ENCODE data around the gene CYP4A22. TPM values are rescaled to one million over a fixed set of nuclear protein-coding genes. Genes with fewer than 3 reads are reported as not detected.

The CYP4A22 gene
- total and polyA plus RNA-seq, 9 of the 15 experiments (the other 6 are each of a cell fraction or from before 2014, with no cell fraction given) = 0.07 TPM; not detected in 8

DNA sequence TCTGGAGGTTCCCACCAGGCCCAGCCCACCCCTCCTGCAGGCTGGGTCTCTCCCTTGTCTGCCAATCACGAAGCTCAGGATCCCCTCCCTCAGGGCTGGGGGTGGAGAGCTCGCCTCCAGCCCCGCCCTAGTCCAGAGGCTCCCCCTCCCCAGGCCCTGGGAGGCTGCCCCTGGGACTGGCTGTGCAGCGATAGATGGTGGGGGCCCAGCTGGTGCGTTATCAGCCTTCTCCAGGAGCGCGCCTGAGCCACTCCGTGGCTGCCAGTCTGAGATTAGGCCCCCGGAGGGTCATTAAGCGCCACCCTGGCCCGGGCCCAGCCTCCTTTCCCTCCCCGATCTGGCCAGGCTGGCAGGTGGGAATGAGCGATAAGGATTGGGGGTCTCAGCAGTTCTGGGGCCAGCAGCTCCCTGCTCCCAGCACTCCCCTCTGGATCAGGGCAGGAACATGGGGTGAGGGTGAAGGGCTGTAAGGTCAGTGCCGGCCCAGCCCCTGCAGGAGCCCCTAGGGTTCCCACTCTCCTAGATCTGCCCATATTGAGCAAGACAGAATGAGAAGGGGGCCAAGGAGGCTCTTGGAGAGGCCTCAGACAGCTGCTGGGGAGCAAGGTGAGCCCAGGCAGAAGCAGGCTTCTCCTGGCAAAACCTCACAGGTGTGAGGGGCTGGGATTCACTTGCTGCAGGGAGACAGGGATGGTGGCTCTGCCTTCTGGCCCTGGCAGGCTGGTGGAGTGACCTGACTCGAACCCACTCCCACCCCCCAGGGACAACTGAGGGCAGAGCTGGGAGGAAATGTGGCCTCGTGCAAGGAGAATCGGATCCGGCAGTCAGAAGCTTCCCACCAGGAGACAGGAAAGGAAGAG, 44.1 kb downstream of the CYP4A22 start (continued):
- peak; percentile 98 for TF ChIP-seq MYNN (IDR thresholded peaks at IDR 0.05)
- TF ChIP-seq MYNN (CRISPR knock-in tag; IDR thresholded peaks at IDR 0.05) = no peak
- peak; percentile 87 for TF ChIP-seq CREM (IDR thresholded peaks at IDR 0.05; ENCODE audit: low read depth)
- TF ChIP-seq PYGO2 (tag; IDR thresholded peaks at IDR 0.05) = peak; percentile 98
- TF ChIP-seq ZNF586 (CRISPR knock-in tag; conservative IDR thresholded peaks at IDR 0.05) = 0 out of 2 replicates have a peak, but pooled peaks have one; percentile 26
- TF ChIP-seq, protein P1, sequence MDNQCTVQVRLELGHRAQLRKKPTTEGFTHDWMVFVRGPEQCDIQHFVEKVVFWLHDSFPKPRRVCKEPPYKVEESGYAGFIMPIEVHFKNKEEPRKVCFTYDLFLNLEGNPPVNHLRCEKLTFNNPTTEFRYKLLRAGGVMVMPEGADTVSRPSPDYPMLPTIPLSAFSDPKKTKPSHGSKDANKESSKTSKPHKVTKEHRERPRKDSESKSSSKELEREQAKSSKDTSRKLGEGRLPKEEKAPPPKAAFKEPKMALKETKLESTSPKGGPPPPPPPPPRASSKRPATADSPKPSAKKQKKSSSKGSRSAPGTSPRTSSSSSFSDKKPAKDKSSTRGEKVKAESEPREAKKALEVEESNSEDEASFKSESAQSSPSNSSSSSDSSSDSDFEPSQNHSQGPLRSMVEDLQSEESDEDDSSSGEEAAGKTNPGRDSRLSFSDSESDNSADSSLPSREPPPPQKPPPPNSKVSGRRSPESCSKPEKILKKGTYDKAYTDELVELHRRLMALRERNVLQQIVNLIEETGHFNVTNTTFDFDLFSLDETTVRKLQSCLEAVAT (IDR thresholded peaks at IDR 0.05) = peak; percentile 37 to 49; a peak in 3 of 4 replicates
- TF ChIP-seq ZKSCAN8 (CRISPR knock-in tag; IDR thresholded peaks at IDR 0.05) = peak; percentile 97
- peak; percentile 94 for TF ChIP-seq ZNF41 (CRISPR knock-in tag; conservative IDR thresholded peaks at IDR 0.05)
- peak; percentile 98 for TF ChIP-seq RNF2 (IDR thresholded peaks at IDR 0.05)
- TF ChIP-seq TRIM28 (IDR thresholded peaks at IDR 0.05) = peak; percentile 91
- TF ChIP-seq, protein P2, sequence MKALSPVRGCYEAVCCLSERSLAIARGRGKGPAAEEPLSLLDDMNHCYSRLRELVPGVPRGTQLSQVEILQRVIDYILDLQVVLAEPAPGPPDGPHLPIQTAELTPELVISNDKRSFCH (CRISPR knock-in tag; IDR thresholded peaks at IDR 0.05) = no peak
- TF ChIP-seq, protein P2 (tag; IDR thresholded peaks at IDR 0.05) = peak; percentile 99
- TF ChIP-seq MCM2 (IDR thresholded peaks at IDR 0.05; ENCODE audit: low read depth) = no peak
- peak; percentile 95 for TF ChIP-seq ZBTB17 (CRISPR knock-in tag; IDR thresholded peaks at IDR 0.05)
- TF ChIP-seq LARP7 (IDR thresholded peaks at IDR 0.05) = no peak; the same call in 1 of the 2 replicates
- no peak for TF ChIP-seq SNRNP70 (optimal IDR thresholded peaks at IDR 0.05; ENCODE audit: low read depth, low read length)
- peak; percentile 80; the same call in 1 of the 2 replicates for TF ChIP-seq CCAR2 (IDR thresholded peaks at IDR 0.05; ENCODE audit: low read depth, low read length)
- TF ChIP-seq GABPA (tag; conservative IDR thresholded peaks at IDR 0.05; ENCODE audit: low read depth) = peak; percentile 54; the same call in 1 of the 2 replicates
- TF ChIP-seq, protein P3, sequence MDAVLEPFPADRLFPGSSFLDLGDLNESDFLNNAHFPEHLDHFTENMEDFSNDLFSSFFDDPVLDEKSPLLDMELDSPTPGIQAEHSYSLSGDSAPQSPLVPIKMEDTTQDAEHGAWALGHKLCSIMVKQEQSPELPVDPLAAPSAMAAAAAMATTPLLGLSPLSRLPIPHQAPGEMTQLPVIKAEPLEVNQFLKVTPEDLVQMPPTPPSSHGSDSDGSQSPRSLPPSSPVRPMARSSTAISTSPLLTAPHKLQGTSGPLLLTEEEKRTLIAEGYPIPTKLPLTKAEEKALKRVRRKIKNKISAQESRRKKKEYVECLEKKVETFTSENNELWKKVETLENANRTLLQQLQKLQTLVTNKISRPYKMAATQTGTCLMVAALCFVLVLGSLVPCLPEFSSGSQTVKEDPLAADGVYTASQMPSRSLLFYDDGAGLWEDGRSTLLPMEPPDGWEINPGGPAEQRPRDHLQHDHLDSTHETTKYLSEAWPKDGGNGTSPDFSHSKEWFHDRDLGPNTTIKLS (IDR thresholded peaks at IDR 0.05; ENCODE audit: borderline replicate concordance, low read depth) = peak; percentile 44
- TF ChIP-seq, protein P4, sequence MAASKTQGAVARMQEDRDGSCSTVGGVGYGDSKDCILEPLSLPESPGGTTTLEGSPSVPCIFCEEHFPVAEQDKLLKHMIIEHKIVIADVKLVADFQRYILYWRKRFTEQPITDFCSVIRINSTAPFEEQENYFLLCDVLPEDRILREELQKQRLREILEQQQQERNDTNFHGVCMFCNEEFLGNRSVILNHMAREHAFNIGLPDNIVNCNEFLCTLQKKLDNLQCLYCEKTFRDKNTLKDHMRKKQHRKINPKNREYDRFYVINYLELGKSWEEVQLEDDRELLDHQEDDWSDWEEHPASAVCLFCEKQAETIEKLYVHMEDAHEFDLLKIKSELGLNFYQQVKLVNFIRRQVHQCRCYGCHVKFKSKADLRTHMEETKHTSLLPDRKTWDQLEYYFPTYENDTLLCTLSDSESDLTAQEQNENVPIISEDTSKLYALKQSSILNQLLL (CRISPR knock-in tag; IDR thresholded peaks at IDR 0.05; ENCODE audit: borderline replicate concordance) = no peak
- no peak for TF ChIP-seq NCOA6 (IDR thresholded peaks at IDR 0.05)
- TF ChIP-seq, protein P5, sequence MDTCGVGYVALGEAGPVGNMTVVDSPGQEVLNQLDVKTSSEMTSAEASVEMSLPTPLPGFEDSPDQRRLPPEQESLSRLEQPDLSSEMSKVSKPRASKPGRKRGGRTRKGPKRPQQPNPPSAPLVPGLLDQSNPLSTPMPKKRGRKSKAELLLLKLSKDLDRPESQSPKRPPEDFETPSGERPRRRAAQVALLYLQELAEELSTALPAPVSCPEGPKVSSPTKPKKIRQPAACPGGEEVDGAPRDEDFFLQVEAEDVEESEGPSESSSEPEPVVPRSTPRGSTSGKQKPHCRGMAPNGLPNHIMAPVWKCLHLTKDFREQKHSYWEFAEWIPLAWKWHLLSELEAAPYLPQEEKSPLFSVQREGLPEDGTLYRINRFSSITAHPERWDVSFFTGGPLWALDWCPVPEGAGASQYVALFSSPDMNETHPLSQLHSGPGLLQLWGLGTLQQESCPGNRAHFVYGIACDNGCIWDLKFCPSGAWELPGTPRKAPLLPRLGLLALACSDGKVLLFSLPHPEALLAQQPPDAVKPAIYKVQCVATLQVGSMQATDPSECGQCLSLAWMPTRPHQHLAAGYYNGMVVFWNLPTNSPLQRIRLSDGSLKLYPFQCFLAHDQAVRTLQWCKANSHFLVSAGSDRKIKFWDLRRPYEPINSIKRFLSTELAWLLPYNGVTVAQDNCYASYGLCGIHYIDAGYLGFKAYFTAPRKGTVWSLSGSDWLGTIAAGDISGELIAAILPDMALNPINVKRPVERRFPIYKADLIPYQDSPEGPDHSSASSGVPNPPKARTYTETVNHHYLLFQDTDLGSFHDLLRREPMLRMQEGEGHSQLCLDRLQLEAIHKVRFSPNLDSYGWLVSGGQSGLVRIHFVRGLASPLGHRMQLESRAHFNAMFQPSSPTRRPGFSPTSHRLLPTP (IDR thresholded peaks at IDR 0.05; ENCODE audit: borderline replicate concordance, extremely low read depth, insufficient read length) = no peak

All from K562 (cell line).